ENCODE data around the gene TCP11L2.

The TCP11L2 gene

GRCh38 chr12:106301611-106302321 is 767 bp upstream of the TCP11L2 start (continued):
- peak; percentile 77 for TF ChIP-seq ZBTB10 (tag by site-specific recombination; IDR thresholded peaks at IDR 0.05)
- peak; percentile 35 for TF ChIP-seq ZBTB20 (tag by site-specific recombination; IDR thresholded peaks at IDR 0.05)
- no peak for TF ChIP-seq ZNF624 (tag by site-specific recombination; IDR thresholded peaks at IDR 0.05)
- TF ChIP-seq ZNF707 (tag by site-specific recombination; IDR thresholded peaks at IDR 0.05) = no peak
- no peak for TF ChIP-seq ZNF48 (tag by site-specific recombination; IDR thresholded peaks at IDR 0.05)
- no peak for TF ChIP-seq ZNF184 (tag by site-specific recombination; IDR thresholded peaks at IDR 0.05)
- TF ChIP-seq ZNF571 (tag by site-specific recombination; IDR thresholded peaks at IDR 0.05) = no peak
- TF ChIP-seq ZNF561 (tag by site-specific recombination; IDR thresholded peaks at IDR 0.05; ENCODE audit: borderline replicate concordance) = no peak
- peak; percentile 58; the same call in 1 of the 2 replicates for TF ChIP-seq ZNF600 (tag by site-specific recombination; IDR thresholded peaks at IDR 0.05)
- TF ChIP-seq PRDM10 (tag by site-specific recombination; IDR thresholded peaks at IDR 0.05) = peak; percentile 51
- TF ChIP-seq ZNF596 (tag by site-specific recombination; IDR thresholded peaks at IDR 0.05) = no peak
- TF ChIP-seq ZNF777 (tag by site-specific recombination; IDR thresholded peaks at IDR 0.05; ENCODE audit: borderline replicate concordance) = no peak
- TF ChIP-seq ZNF202 (tag by site-specific recombination; IDR thresholded peaks at IDR 0.05; ENCODE audit: borderline replicate concordance) = no peak
- peak; percentile 72 for TF ChIP-seq KLF9 (tag by site-specific recombination; IDR thresholded peaks at IDR 0.05; ENCODE audit: low read depth)
- TF ChIP-seq HOXC10 (CRISPR knock-in tag; IDR thresholded peaks at IDR 0.05) = no peak
- no peak; the same call in 1 of the 2 replicates for TF ChIP-seq ZSCAN16 (tag by site-specific recombination; IDR thresholded peaks at IDR 0.05)
- TF ChIP-seq ZNF514 (tag by site-specific recombination; IDR thresholded peaks at IDR 0.05) = no peak
- TF ChIP-seq ZNF426 (tag by site-specific recombination; IDR thresholded peaks at IDR 0.05) = no peak
- peak; percentile 59 for TF ChIP-seq KLF10 (tag by site-specific recombination; IDR thresholded peaks at IDR 0.05)
- TF ChIP-seq ZNF76 (tag by site-specific recombination; IDR thresholded peaks at IDR 0.05; ENCODE audit: borderline replicate concordance, low read depth) = no peak
- TF ChIP-seq ZNF529 (tag by site-specific recombination; IDR thresholded peaks at IDR 0.05; ENCODE audit: insufficient replicate concordance) = no peak
- TF ChIP-seq ZNF341 (tag by site-specific recombination; IDR thresholded peaks at IDR 0.05; ENCODE audit: low read depth) = no peak
- peak; percentile 81 for TF ChIP-seq KLF16 (tag by site-specific recombination; IDR thresholded peaks at IDR 0.05)
- TF ChIP-seq ZBTB26 (tag by site-specific recombination; optimal IDR thresholded peaks at IDR 0.05) = peak; percentile 33
- no peak for TF ChIP-seq ZNF670 (tag by site-specific recombination; IDR thresholded peaks at IDR 0.05; ENCODE audit: low read depth)
- no peak for TF ChIP-seq ATF2 (tag by site-specific recombination; IDR thresholded peaks at IDR 0.05; ENCODE audit: low read depth)
- no peak for TF ChIP-seq TCF7L2 (IDR thresholded peaks at IDR 0.05; ENCODE audit: borderline replicate concordance, low read depth, low read length)
- no peak for TF ChIP-seq ZNF140 (tag by site-specific recombination; IDR thresholded peaks at IDR 0.05)
- TF ChIP-seq ZNF585B (tag by site-specific recombination; IDR thresholded peaks at IDR 0.05) = no peak
- TF ChIP-seq ZNF692 (tag by site-specific recombination; IDR thresholded peaks at IDR 0.05) = 0 out of 2 replicates have a peak, but pooled peaks have one; percentile 28
- 0 out of 2 replicates have a peak, but pooled peaks have one; percentile 48 for TF ChIP-seq ZXDB (tag by site-specific recombination; IDR thresholded peaks at IDR 0.05)
